Esophagus squamous epithelium (tissue), 5 donors: ENCODE results near the gene KCTD20. TPM values are rescaled to one million over a fixed set of nuclear protein-coding genes. Genes with fewer than 3 reads are reported as not detected.

ENCODE experiments used
- DNase-seq: peaks from one replicate; lab custom pipeline; 2025; lab: John Stamatoyannopoulos, UW
- H3K27ac ChIP-seq, 4 donors: fragments of 200-600 bp; sonication (generic); one replicate each; pipeline ENCODE4 v1.5.1; 2016 to 2019; ENCODE audit warnings: mild to moderate bottlenecking in 1 of 4
- H3K27me3 ChIP-seq, 4 donors: fragments of 200-600 bp; sonication (generic); 1 replicate in 3 of 4; 2 replicates in 1 of 4; pipeline versions ENCODE4 v1.5.1 to v1.6.0; 2017 to 2021; ENCODE audit warnings: antibody characterized with exemption in 1 of 4
- H3K36me3 ChIP-seq, 3 donors: fragments of 200-600 bp; sonication (generic); one replicate each; pipeline ENCODE4 v1.5.1; 2016 to 2019
- H3K4me1 ChIP-seq, 3 donors: fragments of 200-600 bp; sonication (generic); one replicate each; pipeline ENCODE4 v1.5.1; 2017 to 2019
- H3K4me3 ChIP-seq, 4 donors: fragments of 200-600 bp; sonication (generic); 1 replicate in 3 of 4; 2 replicates in 1 of 4; pipeline ENCODE4 v1.5.1; 2016 to 2019; ENCODE audit warnings: mild to moderate bottlenecking in 2 of 4, moderate library complexity in 1 of 4
- H3K9me3 ChIP-seq, 3 donors: fragments of 200-600 bp; sonication (generic); one replicate each; pipeline ENCODE4 v1.5.1; 2016 to 2019
- POLR2A ChIP-seq, 4 donors: fragments of 450-650 bp; IDR thresholded peaks; one replicate each; pipeline ENCODE4 v1.6.1; 2017; ENCODE audit warnings: antibody characterized with exemption in 4 of 4, mild to moderate bottlenecking in 4 of 4, moderate library complexity in 3 of 4
- WGBS, 2 donors: methylation state at CpG; one replicate each; pipeline ENCODE4 v1.1.5; 2018; 5-methylcytosine and 5-hydroxymethylcytosine counted together
- intact Hi-C: fragments of 100-400 bp; cut with DNase I; formaldehyde crosslinking; loops from one replicate; pipeline ENCODE4 v1.15.0; 2022
- total RNA-seq, 4 donors: library from RNA; depleted of rRNA; stranded (reverse); fragments of >200 nt; gene quantifications; one replicate each; pipeline ENCODE4 v1.1.0, GENCODE V29; 2016
- TF ChIP-seq, protein P1 (sequence below), 6 experiments: fragments of 450-650 bp in 4 of 6; fragments of 200-600 bp in 2 of 6; sonication (generic) in 2 of 6; IDR thresholded peaks; one replicate each; pipeline ENCODE4 v1.5.1; 2016 to 2019; ENCODE audit warnings: antibody characterized with exemption in 6 of 6, mild to moderate bottlenecking in 4 of 6, moderate library complexity in 4 of 6
- donor health status: DM: yes; HTN: yes; CAD: no.

KCTD20 gene
- total RNA-seq, 4 donors from 2014 or later: 35.9 to 47.5 (median 41.0) TPM

DNA sequence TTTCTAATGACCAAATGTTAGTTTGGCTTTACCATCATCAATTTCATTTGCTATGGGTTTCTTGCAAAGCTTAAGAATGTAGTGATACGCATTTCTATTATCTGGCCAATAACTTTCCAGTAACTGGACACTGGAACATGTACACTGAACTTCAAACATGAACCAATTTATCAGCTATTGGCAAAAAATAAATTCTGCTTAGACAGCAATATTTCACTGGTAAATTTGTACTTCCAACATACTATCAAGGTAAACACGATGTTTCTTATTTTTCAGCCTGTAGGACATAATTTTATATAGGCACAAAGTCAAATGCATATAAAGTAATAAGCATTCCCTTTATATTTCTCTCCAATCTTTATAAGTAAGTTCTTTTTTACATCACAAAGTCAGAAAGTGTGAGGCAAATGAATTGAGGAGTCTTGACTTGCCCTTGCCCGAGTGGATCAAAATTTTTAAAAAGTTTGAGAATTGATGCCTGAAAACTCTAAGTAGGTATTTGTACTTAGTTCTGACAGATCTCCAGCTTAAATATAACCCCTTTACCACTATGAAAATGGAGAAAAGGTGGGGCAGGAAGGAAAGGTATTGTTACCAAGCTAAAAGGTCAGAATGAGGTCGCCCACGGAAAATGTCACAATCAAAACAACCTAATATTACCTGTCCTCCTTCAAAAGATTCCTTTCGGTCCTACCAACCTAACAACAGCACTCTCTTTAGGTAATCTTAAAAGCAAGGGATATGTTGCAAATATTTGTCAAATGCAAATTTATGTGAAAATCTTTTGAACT is 63.1 kb downstream of the KCTD20 start:
- H3K4me1 ChIP-seq: peaks cover 0 to 13% (median 0%) of the 10 kb centered on the region in 3 donors

DNA sequence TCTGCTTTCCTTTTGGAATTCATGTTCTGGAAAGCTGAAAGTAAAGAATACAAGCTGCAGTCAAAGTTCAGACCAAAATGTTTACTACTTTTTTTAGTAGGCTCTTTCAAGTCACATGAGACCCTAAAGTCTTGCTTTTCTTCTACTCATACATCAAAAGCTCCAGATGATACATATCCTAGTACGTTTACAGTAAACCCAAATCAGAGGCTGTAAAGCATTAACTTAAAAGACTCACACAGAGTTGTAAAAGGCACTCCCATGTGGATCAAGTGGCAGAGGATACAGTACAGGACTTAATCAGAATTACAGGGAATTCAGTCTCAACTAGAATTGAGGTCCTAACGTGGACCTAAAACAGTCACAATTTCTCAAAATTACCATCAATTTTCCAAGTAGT is 63.8 kb downstream of the KCTD20 start:
- Histone ChIP-seq H3K27ac (peak overlapping the region in 1 of 4 donors; percentile 22), H3K9me3 (no peaks in the 10 kb centered on the region), H3K27me3 (no peaks in the 10 kb centered on the region), H3K36me3 (peaks cover 6 to 90% (median 7%) of the 10 kb centered on the region in 3 donors), H3K4me1 (peaks cover 0 to 13% (median 0%) of the 10 kb centered on the region in 3 donors), H3K4me3 (no peak overlapping the region)
- DNase-seq: no peak
- 80 to 81% methylated on average over 2 of the region's 2 CpGs for WGBS, 2 donors
- intact Hi-C loops: no loop called here
- TF ChIP-seq, protein P1, sequence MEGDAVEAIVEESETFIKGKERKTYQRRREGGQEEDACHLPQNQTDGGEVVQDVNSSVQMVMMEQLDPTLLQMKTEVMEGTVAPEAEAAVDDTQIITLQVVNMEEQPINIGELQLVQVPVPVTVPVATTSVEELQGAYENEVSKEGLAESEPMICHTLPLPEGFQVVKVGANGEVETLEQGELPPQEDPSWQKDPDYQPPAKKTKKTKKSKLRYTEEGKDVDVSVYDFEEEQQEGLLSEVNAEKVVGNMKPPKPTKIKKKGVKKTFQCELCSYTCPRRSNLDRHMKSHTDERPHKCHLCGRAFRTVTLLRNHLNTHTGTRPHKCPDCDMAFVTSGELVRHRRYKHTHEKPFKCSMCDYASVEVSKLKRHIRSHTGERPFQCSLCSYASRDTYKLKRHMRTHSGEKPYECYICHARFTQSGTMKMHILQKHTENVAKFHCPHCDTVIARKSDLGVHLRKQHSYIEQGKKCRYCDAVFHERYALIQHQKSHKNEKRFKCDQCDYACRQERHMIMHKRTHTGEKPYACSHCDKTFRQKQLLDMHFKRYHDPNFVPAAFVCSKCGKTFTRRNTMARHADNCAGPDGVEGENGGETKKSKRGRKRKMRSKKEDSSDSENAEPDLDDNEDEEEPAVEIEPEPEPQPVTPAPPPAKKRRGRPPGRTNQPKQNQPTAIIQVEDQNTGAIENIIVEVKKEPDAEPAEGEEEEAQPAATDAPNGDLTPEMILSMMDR (IDR thresholded peaks at IDR 0.05): no peak
- no peak for TF ChIP-seq POLR2A (IDR thresholded peaks at IDR 0.05)

More for the DNA sequence above, 63.1 kb downstream of the KCTD20 start:
- DNase-seq: no peak
- no peak for TF ChIP-seq POLR2A (IDR thresholded peaks at IDR 0.05)
- TF ChIP-seq, protein P1 (IDR thresholded peaks at IDR 0.05): no peak
- intact Hi-C loops: no loop called here
- H3K36me3 ChIP-seq: peaks cover 5 to 83% (median 7%) of the 10 kb centered on the region in 3 donors
- no peaks in the 10 kb centered on the region for H3K9me3 ChIP-seq
- H3K27ac ChIP-seq: peak overlapping the region in 1 of 4 donors; percentile 22
- H3K27me3 ChIP-seq: no peaks in the 10 kb centered on the region
- 67 to 80% methylated on average over 6 of the region's 6 CpGs for WGBS, 2 donors
- no peak overlapping the region for H3K4me3 ChIP-seq

DNA sequence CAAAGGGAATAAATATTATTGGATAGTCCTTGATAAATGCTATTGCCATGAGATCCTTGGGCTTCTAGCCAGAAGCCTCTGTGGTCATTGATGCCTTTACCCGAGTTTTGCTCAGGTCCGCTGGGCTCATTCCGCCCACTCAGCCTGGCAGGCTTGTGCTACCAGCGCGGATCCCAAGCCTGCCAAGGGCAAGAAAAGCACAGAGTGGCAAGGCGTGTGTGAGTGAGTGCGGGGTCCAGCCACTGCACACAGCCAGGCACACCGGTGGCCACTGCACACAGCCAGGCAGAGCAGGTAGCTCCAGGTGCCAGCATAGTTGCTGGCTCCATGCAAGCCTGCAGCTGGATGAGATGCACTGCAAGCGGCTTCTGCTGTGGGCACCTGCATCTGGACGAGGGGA is 65.7 kb downstream of the KCTD20 start:
- Histone ChIP-seq H3K4me1 (peaks cover 0 to 13% (median 0%) of the 10 kb centered on the region in 3 donors), H3K27ac (no peak overlapping the region), H3K4me3 (no peak overlapping the region), H3K9me3 (no peaks in the 10 kb centered on the region), H3K36me3 (peaks cover 7 to 91% (median 8%) of the 10 kb centered on the region in 3 donors), H3K27me3 (no peaks in the 10 kb centered on the region)
- TF ChIP-seq, protein P1 (IDR thresholded peaks at IDR 0.05): no peak
- TF ChIP-seq POLR2A (IDR thresholded peaks at IDR 0.05): no peak
- 72 to 80% methylated on average over 4 to 7 of the region's 10 CpGs for WGBS, 2 donors
- DNase-seq: no peak
- intact Hi-C loops: no loop called here

DNA sequence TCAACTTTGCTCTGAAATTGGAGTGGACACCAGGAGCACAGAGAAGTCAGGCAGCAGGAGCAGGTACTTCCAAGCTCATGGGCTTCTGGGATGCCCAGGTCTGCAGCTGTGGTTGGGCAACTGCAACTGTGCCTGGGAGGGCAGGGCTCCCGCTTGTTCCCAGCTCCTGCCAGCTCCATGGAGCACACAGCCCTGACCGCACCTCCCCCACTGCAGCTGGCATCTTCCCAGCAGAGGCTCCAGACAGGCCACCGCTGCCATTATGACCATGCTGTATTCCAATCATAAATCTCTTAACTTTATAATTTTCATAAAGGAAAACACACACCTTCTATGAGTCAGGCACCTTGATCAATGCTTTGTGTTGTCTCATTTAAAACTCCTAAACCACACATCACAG is 67.6 kb downstream of the KCTD20 start:
- TF ChIP-seq, protein P1 (IDR thresholded peaks at IDR 0.05): no peak
- intact Hi-C loops: no loop called here
- no peak overlapping the region for H3K27ac ChIP-seq
- 93 to 95% methylated on average over 2 to 3 of the region's 3 CpGs for WGBS, 2 donors
- no peak for DNase-seq
- H3K27me3 ChIP-seq: no peaks in the 10 kb centered on the region
- peaks cover 0 to 19% (median 3%) of the 10 kb centered on the region in 3 donors for H3K4me1 ChIP-seq
- H3K36me3 ChIP-seq: peaks cover 7 to 94% (median 8%) of the 10 kb centered on the region in 3 donors
- H3K9me3 ChIP-seq: no peaks in the 10 kb centered on the region
- no peak overlapping the region for H3K4me3 ChIP-seq
